HEK293 (cell line): ENCODE data around the gene SPINK4.

Experiments used
- BCL11A ChIP-seq: fragments of 450-650 bp; formaldehyde crosslinking; IDR thresholded peaks from 2 replicates; pipeline ENCODE4 v1.5.1; 2016; ENCODE audit warnings: low read depth, missing biosample characterization, missing genetic modification characterization
- GLIS2 ChIP-seq: fragments of 450-650 bp; formaldehyde crosslinking; IDR thresholded peaks from 2 replicates; pipeline ENCODE4 v1.5.1; 2016; ENCODE audit warnings: missing biosample characterization, missing genetic modification characterization
- TCF7L2 ChIP-seq: IDR thresholded peaks from 2 replicates; pipeline ENCODE4 v1.6.1; 2011; ENCODE audit warnings: low read depth, mild to moderate bottlenecking, inconsistent platforms, low read length, moderate library complexity, borderline replicate concordance
- TRIM28 ChIP-seq: IDR thresholded peaks from 2 replicates; pipeline ENCODE4 v1.6.1; 2011; ENCODE audit warnings: low read length, control low read depth, borderline replicate concordance
- ZNF202 ChIP-seq: fragments of 450-650 bp; formaldehyde crosslinking; IDR thresholded peaks from 2 replicates; pipeline ENCODE4 v1.5.1; 2016; ENCODE audit warnings: missing biosample characterization, missing genetic modification characterization, borderline replicate concordance
- ZNF404 ChIP-seq: fragments of 450-650 bp; formaldehyde crosslinking; IDR thresholded peaks from 2 replicates; pipeline ENCODE4 v1.5.1; 2017; ENCODE audit warnings: missing biosample characterization, missing genetic modification characterization
- TF ChIP-seq, protein P1 (sequence below): fragments of 450-650 bp; formaldehyde crosslinking; IDR thresholded peaks from 2 replicates; pipeline ENCODE4 v1.5.1; 2016; ENCODE audit warnings: missing biosample characterization, missing genetic modification characterization
- TF ChIP-seq, protein P2 (sequence below): fragments of 450-650 bp; formaldehyde crosslinking; IDR thresholded peaks from 2 replicates; pipeline ENCODE4 v1.5.1; 2016; ENCODE audit warnings: missing biosample characterization, missing genetic modification characterization
- TF ChIP-seq, protein P3 (sequence below): fragments of 450-650 bp; formaldehyde crosslinking; IDR thresholded peaks from 2 replicates; pipeline ENCODE4 v1.5.1; 2016; ENCODE audit warnings: missing biosample characterization, missing genetic modification characterization
- TF ChIP-seq, protein P4 (sequence below): fragments of 450-650 bp; formaldehyde crosslinking; IDR thresholded peaks from 2 replicates; pipeline ENCODE4 v1.5.1; 2016; ENCODE audit warnings: missing biosample characterization, missing genetic modification characterization, borderline replicate concordance

DNA sequence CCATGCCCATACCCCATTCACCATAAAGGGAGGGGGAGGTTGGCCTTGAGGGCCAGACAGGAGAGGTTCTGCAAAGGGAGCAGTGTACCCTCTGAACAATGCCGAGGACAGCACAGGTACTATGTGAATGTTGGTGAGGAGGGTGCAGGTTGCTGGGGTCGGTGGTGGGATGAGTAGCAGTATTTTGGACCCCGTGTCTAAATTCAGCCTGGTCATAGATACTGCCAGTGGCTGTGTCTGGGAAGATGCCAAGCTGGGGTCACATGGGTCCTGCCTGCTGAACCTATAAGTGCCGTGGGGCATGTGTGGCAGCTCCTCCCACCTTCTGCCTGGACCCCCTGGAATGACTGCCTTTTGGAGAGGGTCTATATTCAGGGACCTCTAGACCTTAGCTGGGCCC is 11.4 kb upstream of the SPINK4 start:
- TF ChIP-seq, protein P1, sequence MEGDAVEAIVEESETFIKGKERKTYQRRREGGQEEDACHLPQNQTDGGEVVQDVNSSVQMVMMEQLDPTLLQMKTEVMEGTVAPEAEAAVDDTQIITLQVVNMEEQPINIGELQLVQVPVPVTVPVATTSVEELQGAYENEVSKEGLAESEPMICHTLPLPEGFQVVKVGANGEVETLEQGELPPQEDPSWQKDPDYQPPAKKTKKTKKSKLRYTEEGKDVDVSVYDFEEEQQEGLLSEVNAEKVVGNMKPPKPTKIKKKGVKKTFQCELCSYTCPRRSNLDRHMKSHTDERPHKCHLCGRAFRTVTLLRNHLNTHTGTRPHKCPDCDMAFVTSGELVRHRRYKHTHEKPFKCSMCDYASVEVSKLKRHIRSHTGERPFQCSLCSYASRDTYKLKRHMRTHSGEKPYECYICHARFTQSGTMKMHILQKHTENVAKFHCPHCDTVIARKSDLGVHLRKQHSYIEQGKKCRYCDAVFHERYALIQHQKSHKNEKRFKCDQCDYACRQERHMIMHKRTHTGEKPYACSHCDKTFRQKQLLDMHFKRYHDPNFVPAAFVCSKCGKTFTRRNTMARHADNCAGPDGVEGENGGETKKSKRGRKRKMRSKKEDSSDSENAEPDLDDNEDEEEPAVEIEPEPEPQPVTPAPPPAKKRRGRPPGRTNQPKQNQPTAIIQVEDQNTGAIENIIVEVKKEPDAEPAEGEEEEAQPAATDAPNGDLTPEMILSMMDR: no peak
- TF ChIP-seq, protein P2, sequence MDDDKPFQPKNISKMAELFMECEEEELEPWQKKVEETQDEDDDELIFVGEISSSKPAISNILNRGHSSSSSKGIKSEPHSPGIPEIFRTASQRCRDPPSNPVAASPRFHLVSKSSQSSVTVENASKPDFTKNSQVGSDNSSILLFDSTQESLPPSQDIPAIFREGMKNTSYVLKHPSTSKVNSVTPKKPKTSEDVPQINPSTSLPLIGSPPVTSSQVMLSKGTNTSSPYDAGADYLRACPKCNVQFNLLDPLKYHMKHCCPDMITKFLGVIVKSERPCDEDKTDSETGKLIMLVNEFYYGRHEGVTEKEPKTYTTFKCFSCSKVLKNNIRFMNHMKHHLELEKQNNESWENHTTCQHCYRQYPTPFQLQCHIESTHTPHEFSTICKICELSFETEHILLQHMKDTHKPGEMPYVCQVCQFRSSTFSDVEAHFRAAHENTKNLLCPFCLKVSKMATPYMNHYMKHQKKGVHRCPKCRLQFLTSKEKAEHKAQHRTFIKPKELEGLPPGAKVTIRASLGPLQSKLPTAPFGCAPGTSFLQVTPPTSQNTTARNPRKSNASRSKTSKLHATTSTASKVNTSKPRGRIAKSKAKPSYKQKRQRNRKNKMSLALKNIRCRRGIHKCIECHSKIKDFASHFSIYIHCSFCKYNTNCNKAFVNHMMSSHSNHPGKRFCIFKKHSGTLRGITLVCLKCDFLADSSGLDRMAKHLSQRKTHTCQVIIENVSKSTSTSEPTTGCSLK (tag by site-specific recombination): no peak
- no peak for TF ChIP-seq TRIM28
- no peak for TF ChIP-seq TCF7L2
- TF ChIP-seq GLIS2 (tag by site-specific recombination): no peak
- TF ChIP-seq, protein P3, sequence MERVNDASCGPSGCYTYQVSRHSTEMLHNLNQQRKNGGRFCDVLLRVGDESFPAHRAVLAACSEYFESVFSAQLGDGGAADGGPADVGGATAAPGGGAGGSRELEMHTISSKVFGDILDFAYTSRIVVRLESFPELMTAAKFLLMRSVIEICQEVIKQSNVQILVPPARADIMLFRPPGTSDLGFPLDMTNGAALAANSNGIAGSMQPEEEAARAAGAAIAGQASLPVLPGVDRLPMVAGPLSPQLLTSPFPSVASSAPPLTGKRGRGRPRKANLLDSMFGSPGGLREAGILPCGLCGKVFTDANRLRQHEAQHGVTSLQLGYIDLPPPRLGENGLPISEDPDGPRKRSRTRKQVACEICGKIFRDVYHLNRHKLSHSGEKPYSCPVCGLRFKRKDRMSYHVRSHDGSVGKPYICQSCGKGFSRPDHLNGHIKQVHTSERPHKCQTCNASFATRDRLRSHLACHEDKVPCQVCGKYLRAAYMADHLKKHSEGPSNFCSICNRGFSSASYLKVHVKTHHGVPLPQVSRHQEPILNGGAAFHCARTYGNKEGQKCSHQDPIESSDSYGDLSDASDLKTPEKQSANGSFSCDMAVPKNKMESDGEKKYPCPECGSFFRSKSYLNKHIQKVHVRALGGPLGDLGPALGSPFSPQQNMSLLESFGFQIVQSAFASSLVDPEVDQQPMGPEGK (tag by site-specific recombination): no peak
- no peak for TF ChIP-seq BCL11A
- TF ChIP-seq, protein P4, sequence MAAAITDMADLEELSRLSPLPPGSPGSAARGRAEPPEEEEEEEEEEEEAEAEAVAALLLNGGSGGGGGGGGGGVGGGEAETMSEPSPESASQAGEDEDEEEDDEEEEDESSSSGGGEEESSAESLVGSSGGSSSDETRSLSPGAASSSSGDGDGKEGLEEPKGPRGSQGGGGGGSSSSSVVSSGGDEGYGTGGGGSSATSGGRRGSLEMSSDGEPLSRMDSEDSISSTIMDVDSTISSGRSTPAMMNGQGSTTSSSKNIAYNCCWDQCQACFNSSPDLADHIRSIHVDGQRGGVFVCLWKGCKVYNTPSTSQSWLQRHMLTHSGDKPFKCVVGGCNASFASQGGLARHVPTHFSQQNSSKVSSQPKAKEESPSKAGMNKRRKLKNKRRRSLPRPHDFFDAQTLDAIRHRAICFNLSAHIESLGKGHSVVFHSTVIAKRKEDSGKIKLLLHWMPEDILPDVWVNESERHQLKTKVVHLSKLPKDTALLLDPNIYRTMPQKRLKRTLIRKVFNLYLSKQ: no peak
- TF ChIP-seq ZNF202 (tag by site-specific recombination): no peak
- no peak for TF ChIP-seq ZNF404
